GM12865 (cell line): ENCODE results near the gene CNNM3.

Experiments
- DNase-seq: peaks from one replicate; pipeline ENCODE4 v3.0.0; 2010; ENCODE audit warnings: low read depth
- H3K4me3 ChIP-seq: 2 replicates; pipeline ENCODE4 v1.5.1; 2011; ENCODE audit warnings: mild to moderate bottlenecking, low read depth, low read length, control low read depth
- TF ChIP-seq, protein P1 (sequence below): IDR thresholded peaks from 2 replicates; pipeline ENCODE4 v1.5.1; 2011; ENCODE audit warnings: low read length, control low read depth, low read depth, inconsistent platforms; ENCODE audit not compliant: insufficient read depth; ENCODE audit errors: missing control alignments

Gene CNNM3

DNA sequence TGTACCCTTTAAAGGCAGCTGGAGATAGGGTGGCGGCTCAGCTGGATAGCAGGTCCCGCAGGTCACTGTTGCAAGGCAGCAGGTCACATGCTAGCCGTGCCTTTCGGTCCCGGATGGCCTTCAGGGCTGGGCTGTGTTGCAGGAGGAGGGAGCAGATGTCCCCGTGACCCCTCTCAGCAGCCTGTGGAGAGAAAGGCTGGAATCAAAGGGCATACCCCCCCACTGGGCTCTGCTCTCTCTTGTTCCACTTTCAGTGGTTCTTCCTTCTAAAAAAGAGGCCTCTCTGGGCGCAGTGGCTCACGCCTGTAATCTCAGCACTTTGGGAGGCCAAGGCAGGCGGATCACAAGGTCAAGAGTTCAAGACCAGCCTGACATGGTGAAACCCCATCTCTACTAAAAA, 32.2 kb downstream of the CNNM3 start:
- no peak for DNase-seq
- H3K4me3 ChIP-seq, result no peak overlapping the region
- TF ChIP-seq, protein P1, sequence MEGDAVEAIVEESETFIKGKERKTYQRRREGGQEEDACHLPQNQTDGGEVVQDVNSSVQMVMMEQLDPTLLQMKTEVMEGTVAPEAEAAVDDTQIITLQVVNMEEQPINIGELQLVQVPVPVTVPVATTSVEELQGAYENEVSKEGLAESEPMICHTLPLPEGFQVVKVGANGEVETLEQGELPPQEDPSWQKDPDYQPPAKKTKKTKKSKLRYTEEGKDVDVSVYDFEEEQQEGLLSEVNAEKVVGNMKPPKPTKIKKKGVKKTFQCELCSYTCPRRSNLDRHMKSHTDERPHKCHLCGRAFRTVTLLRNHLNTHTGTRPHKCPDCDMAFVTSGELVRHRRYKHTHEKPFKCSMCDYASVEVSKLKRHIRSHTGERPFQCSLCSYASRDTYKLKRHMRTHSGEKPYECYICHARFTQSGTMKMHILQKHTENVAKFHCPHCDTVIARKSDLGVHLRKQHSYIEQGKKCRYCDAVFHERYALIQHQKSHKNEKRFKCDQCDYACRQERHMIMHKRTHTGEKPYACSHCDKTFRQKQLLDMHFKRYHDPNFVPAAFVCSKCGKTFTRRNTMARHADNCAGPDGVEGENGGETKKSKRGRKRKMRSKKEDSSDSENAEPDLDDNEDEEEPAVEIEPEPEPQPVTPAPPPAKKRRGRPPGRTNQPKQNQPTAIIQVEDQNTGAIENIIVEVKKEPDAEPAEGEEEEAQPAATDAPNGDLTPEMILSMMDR, result no peak

- DNase-seq, result no peak
- TF ChIP-seq, protein P1, result no peak
These were observed 36.6 kb downstream of the CNNM3 start for GRCh38 chr2:96852667-96853066.

DNA sequence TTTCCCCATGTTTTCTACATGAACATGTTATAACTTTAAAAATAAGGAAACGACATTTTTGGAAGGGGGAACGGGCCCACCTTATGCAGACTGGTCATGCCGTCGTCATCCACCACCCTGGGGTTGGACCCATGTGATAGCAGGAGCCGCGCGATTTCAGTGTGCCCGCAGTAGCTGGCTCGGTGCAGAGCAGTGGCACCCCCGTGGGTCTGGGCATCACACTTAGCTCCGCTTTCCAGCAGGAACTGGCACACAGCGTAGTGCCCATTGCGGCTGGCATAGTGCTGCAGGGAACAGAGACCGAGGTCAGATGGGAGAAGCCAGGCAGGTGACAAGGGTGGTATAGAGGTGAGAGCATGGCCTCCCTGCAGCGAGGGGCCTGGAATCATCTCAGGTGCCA, 37.3 kb downstream of the CNNM3 start:
- H3K4me3 ChIP-seq, result no peak overlapping the region
- TF ChIP-seq, protein P1, result no peak
- DNase-seq, result no peak

More at GRCh38 chr2:96852667-96853066, 36.6 kb downstream of the CNNM3 start:
- no peak overlapping the region for H3K4me3 ChIP-seq

DNA sequence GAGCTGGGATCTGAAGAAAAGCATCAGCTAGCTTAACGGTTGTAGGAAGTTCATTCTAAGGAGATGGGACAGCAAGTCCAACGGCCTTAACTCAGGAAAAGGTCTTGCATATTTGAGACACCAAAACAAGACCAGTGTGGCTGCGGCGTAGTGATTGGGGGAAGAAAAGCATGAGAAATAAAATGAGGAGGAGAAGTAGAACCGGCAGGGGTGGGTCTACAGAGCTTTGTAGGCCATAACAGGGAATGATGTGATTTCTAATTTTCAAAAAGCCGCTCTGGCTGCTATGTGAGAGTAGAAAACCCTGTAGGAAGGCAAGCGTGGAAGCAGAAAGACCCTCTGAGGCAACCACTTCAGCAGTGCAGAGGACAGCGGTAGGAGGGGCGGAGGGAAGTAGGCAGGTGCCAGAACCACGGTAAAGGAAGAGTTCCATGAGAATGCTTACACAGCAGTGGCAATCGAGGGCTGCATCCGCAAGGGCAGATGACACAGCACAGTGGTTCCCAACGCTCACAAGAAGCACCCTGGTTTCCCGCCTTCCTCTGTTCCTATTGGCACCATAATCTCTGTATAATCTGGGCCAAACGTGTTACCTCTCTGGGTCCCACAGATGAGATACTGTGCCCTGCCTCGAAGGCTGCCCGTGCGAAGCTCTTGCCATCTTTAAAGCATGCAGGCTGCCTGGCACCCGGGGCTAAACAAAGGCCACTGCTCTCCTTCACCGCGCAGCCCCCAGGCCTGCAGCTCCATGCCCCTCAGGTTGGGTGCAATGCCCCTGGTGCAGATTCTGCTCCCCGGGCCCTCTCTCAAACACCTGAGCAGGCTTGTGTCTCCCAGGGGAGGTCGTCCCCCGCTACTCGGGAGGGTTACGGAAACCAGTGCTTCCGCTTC, 41.0 kb downstream of the CNNM3 start:
- peak; percentile 58 for DNase-seq
- TF ChIP-seq, protein P1, result no peak

GRCh38 chr2:96857667-96858372, 41.8 kb downstream of the CNNM3 start, which contains the start of gene ANKRD39:
Gene ANKRD39, minus strand, starts transcription at chr2:96858016. Its CDS starts 29 bp downstream, at chr2:96857987.
- peak within 1 kb of the TSS; percentile 89 for H3K4me3 ChIP-seq
- TF ChIP-seq, protein P1, result peak; percentile 84
- DNase-seq, result peak; percentile 99

More for the DNA sequence above, 41.0 kb downstream of the CNNM3 start:
- peak overlapping the region; percentile 89 for H3K4me3 ChIP-seq

DNA sequence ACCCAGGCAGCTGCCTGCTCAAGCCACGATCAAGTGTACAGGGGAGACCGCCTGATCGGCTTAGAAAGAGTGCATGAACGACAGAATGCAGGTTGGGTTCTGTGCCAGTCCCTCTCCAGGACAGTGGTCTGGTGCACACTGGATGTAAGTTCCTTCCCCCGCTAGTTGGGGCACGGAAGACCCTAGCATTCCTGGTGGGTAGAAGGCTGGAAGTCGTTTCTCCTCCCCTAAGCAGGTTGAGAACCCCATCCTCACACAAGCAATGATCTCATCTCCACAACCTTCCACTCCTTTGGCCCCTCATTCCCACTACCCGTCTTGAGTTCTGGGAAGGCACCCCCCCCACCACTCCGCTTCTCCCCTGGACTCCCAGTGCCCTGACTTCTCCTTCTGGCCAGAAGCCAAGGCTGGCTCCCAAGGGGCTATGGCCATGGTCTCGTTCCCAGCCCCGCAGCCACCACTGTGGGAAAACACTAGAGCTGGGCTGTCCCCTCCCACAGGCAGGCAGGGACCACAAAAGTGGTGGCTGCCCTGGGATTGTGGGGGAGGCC, 43.1 kb downstream of the CNNM3 start:
- H3K4me3 ChIP-seq, result no peak overlapping the region
- DNase-seq, result no peak
- TF ChIP-seq, protein P1, result no peak
